Occipital lobe (tissue), 2 donors: ENCODE data around the gene CHRNB2. TPM values are rescaled to one million over a fixed set of nuclear protein-coding genes. Genes with fewer than 3 reads are reported as not detected.

Source experiments
- DNase-seq: peaks from one replicate; lab custom pipeline; 2025; lab: John Stamatoyannopoulos, UW
- total RNA-seq: library from RNA; depleted of rRNA; stranded (reverse); fragments of >200 nt; gene quantifications from one replicate; pipeline ENCODE4 v1.2.3, GENCODE V29; 2014

Gene CHRNB2
- total RNA-seq, 1 donor from 2014 or later = 20.4 TPM

DNA sequence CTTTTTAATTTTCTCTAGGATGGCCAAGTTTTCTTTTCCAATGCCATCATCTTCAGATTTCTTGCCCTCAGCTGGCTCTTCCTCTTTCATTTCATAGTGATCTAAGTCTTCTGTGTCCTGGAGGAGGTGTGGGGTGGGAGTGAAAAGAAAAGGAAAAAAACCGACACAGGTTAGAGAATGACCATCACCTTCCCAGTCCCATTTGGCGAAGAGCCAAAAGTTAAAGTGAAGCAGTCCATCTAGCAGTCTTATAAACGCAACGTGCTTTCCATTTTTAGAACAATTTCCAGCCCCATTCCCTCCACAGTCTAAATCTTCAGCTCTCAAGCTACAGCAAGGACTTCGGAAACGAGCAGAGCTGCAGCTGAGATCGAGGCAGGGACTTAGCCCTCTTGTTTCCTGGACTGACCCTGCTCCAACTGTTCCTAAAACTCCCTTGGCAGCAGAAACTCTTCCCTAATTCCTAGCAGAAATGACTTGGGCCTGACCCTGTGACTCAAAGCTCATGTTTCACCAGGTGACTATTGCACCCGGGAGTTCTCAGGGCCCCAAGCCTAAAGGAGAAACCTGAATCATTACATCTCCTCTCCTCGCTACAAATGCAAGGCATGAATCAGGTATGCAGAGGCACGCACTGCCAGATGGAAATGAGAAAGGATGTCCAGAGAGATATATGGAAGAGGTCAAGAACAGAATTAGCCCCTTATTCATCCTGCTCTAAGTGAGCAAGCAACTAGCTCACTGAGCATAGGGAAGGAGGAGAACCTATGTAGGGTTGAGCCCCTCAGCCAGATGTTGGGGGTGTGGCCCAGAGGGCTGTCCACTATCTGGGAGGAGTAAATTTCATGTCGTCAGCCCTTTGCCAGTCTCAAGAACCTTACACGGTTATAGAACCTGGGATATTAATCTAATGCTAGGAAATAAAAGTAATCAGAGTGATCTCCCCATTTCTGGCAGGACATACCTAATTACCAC is 14.2 kb upstream of the CHRNB2 start:
- no peak for DNase-seq

DNA sequence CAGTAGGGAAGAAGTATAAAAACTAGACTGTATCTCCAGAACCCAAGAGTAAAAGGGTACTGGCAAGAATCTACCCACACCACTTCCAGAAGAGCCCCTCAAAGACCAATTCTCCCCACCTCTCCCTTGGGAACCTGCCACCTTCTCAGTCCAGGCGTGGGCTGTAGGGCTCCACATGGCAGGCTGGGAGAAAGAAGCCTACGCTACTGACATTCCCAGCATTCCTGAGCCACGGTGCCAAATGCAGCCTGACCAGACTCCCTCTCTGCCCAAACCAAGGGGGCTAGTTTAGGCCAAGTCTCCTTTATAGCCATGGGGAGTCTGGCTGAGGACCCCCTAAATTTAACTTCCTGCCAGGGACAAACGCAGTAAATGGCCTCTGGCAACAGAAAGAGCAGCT is 11.2 kb upstream of the CHRNB2 start:
- no peak for DNase-seq

DNA sequence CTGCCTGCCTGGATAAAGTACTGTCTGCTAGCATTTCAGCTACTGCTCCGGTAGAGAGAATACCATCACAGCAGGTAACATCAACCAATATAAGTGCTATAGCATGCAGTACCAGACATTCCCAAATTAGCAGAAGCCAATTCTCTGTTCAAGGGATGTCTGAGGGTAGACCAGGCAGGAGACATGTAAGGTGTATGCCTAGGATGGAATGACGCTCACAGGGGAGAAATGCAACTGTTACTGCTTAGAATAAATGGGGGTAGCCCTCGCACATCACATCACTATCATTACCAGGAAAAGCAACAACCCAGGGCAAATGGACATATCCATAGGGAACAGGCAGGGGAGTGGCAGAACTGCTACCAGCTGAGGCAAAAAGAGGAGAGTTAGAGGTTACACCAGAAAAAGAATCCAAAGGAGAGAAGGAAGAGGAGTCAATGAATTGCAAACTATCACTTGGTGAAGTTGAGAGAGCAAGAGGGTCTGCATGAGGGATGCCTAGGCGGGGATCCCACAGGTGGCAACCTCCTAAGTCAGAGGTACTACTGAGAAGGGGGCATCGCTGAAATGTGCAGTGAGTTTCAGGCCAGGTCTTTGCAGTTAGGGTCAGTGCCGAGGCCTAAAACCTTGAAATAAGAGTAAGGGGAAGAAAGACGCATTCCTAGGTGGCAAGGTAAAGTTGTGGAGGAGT is 10.2 kb upstream of the CHRNB2 start:
- DNase-seq = no peak

DNA sequence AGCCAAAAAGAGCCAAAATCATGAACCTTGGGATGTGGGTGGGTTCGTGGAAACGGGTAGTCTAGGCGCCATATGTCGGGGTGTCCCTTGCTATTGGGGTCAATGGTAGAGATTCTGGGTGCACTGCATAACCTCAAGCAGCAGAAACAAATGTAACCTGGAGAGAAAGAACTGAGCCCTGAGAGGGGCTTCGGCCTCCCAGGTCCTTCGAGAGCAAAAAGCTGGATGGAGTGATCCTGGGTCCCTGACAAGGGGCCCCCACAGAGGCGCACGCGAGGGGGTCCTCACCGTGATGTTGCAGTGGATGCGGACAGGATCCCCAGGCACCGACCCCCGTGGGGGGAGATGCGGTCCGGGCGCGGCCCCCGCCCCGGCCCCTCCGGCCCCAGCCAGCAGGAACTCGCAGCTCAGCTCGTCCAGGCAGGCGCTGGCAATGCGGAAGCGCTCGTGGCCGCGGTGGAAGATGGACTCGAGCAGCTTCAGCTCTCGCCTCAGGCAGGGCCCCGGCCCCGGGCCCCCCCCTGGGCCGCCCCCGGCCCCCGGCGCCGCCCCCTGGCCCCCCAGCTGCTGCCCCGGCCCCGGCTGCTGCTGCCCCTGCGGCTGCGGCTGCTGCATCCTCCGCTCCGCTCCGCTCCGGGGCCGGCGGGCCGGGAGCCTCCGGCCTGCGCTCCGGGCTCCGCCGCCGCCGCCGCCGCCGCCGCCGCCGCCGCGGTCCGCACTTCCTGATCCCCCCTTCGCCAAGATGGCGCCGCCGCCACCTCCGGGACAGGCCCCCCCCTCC is 9.4 kb upstream of the CHRNB2 start, which contains the start of gene UBE2Q1:
Gene UBE2Q1 (minus strand): TSS at position 724 of the 781 bp plus-strand sequence. CDS start 109 bp downstream, at position 615.
- DNase-seq = no peak

DNA sequence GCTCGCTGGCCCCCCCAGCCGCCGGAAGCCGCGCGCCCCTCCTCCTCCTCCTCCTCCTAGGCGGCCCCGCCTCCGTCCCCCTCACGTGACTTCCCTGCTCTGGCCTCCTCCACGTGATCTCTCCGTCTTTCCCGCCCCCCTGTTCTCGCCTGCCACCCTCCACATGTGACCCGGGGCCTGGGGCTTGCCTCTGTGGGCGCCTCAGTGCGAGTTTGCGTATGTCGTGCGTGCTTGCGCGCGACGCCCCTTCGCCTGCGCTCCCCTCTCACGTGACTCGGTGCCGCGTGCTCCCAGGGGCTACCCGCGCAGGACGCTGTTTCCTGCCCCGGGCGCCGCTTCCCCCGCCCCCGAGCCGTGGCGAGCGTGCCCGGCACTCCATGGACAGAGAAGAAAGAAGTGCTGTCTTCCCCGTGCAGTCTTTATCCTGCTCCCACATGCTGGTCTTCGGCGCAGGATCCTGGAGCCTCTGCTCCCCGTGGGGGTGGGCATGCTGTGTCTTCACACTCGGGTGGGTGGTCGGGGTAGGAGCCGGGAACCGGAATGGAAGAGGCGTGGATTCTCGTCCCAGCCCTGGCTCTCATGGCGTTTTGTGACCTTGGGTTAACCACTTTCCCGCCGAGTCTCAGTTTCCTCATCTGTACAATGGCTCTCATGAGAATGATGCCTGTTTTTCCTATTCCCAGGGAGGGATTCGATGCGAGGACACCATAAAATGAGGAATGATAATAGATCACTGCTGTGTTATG is 8.7 kb upstream of the CHRNB2 start:
- DNase-seq = peak; percentile 99

DNA sequence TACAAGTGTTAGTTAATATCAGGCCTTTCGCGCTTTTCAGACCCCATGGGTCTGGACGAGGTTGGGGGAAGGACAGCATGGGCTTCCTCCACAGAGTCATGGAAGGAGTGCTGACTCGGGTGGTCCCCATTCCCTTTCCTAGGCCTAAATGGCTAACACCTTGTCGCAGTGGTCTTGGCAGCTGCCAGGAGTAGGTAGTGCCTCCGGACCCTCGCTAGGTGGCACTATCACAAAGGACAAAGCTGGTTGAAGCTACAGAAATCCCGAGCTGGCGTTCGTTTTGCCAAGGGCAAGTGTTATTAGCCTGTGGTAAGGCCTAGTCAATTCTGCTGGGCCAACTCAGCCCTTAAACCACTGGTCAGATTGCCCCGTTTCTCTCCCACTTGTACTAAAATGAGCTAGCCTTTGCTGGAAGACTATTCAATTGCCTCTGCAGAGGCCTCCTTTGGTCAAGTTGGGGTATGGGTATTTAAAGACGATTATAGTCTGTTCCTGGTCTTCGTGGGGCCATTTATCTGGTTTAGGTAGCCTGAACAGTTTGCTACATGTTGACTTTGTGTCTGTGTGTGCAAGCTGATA is 8.0 kb upstream of the CHRNB2 start:
- peak; percentile 85 for DNase-seq

DNA sequence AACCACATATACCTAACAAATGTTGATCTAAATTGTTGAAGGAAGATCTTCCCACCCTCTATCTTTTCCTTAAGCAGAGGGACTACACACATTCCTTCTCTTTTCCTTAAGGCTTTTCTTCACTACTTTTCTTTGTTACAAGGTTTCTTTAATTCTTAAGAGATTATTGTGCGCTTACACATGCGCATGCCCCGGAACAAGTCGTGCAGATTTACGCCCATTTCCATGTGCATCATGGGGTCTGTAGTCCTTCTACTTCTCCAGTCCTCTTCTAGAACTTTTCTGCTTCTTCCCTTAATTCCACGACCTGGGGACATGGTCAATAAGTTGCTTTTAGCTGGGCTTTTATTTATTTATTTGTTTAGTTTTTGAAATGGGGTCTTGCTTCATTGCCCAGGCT is 1.7 kb upstream of the CHRNB2 start:
- no peak for DNase-seq

DNA sequence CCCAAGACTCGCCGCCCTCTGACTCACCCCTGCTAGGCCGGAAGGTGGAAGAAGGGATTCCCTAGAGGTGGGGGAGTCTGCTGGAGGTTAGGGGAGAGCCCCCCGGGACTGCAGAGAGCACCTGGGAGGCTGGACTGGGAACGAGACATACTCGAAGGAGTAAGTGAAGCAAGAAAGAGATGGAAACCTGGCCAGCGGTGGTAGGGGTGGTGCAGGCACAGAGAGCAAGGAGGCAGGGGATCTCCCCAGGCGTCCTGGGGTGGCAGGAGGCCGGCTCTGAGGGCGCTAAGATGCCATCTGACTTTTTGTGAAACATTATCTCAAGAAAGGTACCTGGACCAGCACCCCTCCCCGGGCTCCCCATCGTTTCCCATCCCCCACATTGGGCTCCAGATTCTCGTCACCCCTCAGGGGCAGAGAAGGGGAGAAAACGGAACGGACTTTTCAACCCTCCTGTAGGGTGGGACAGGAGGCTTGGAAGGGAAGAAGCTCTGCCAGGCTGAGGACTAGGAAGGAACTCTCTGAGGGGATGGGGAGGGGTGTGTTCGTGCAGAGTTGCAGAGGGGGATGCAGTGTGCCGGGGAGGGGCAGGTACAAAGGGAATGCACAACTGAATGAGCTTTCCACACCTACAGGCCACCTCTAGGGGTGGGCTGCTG is 708 bp downstream of the CHRNB2 start:
- no peak for DNase-seq

DNA sequence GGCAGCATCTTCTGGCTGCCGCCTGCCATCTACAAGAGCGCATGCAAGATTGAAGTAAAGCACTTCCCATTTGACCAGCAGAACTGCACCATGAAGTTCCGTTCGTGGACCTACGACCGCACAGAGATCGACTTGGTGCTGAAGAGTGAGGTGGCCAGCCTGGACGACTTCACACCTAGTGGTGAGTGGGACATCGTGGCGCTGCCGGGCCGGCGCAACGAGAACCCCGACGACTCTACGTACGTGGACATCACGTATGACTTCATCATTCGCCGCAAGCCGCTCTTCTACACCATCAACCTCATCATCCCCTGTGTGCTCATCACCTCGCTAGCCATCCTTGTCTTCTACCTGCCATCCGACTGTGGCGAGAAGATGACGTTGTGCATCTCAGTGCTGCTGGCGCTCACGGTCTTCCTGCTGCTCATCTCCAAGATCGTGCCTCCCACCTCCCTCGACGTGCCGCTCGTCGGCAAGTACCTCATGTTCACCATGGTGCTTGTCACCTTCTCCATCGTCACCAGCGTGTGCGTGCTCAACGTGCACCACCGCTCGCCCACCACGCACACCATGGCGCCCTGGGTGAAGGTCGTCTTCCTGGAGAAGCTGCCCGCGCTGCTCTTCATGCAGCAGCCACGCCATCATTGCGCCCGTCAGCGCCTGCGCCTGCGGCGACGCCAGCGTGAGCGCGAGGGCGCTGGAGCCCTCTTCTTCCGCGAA is 3.8 kb downstream of the CHRNB2 start:
- DNase-seq = no peak

DNA sequence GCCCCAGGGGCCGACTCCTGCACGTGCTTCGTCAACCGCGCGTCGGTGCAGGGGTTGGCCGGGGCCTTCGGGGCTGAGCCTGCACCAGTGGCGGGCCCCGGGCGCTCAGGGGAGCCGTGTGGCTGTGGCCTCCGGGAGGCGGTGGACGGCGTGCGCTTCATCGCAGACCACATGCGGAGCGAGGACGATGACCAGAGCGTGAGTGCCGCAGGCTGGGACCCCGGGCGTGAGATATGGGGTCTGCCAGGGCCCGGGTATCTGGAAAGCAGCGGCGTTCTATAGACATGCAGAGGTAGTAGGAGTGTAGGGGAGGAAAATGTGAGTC is 4.3 kb downstream of the CHRNB2 start:
- DNase-seq = no peak

DNA sequence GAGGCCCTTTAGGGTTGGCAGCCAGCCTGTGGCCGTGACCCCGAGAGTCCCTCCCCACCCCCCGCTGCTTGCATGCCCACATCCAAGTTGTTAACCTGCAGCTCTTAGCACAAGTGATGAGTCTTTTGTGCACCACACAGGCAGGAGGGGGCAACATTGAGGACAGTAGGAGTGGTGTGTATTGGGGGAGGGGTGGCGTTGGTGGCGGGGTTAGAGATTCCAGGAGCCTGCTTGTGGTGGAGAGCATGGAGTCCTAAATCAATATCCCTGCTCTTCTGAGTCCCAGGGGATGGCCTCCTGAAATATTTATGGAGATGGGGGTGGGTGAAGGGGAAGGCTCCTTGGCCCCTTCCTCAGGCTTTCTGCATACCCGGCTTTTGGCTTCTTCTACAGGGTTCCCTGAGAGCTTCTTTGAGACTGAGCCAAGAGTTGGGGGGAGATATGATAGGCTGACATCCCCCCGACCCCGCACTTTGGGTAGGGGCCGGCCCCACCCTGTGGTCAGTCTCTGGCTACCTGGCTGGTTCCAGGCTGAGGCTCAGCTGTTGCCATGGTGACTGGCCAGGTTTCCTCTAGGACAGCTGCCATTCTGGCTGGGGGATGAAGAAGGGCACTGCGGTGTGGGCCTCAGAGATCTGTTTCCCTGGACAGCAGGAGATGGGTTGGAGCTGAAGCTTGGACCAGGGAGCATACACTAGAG is 5.0 kb downstream of the CHRNB2 start:
- DNase-seq = no peak

DNA sequence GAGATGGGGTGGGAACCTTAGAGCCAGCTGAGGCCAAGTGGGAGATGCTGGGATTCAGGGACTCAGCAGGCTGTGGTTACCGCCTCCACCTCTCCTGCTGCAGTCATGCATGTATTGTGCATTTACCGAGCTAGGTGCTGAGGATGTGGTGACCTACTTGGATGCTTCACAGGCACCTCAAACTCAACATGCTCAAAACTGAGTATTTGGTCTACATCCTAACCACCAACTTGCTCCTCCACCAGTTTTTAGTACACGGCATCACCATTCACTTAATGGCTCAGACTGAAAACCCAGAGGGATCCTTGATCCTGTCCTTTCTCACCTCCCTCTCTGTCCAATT is 5.6 kb downstream of the CHRNB2 start:
- no peak for DNase-seq

DNA sequence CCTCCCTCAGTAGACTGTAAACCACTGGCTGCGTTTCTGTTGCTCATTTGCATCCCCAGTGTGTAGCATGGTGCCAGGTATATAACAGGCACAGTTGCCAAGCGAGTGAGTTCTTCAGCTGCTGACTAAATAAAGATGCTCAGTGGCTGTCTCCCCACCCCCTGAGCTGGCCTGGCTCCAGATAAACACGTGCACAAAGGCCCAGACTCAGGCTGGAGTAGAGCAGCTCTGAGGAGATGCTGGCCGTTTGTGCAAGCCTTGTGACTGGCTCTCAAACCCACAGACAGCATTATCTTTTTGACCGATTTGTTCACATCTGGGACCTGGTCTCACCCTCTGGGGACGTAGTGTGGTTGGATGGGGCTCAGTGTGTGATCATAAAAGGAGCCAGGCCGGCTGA is 7.1 kb downstream of the CHRNB2 start:
- DNase-seq = peak; percentile 54

DNA sequence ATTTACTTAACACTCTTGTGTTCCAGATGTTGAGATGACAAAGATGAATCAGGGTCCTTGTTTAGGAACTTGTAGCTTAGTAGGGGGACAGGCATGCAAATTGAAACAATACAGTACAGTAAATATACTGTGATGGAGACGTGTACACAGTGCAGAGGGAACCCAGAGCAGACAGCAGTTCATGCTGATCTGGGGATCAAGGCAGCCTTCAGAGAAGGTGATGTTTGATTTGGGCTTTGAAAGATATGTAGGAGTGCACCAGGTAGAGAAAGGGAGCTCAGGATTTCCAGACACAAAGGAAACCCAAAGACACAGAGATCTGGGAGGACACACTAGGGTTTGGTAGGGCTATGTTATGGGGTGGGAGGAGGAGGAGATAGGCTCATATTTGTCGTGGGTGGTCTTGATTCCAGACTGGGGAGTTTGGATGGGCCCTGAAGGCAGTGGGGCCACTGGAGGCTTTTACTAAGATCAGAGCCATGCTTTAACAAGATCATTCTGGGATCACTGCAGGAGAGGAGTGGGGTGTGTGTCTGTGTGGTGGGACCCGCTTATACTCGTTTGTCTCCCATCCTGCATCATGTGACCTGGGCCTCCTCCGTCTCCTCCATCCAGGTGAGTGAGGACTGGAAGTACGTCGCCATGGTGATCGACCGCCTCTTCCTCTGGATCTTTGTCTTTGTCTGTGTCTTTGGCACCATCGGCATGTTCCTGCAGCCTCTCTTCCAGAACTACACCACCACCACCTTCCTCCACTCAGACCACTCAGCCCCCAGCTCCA is 7.8 kb downstream of the CHRNB2 start:
- no peak for DNase-seq

DNA sequence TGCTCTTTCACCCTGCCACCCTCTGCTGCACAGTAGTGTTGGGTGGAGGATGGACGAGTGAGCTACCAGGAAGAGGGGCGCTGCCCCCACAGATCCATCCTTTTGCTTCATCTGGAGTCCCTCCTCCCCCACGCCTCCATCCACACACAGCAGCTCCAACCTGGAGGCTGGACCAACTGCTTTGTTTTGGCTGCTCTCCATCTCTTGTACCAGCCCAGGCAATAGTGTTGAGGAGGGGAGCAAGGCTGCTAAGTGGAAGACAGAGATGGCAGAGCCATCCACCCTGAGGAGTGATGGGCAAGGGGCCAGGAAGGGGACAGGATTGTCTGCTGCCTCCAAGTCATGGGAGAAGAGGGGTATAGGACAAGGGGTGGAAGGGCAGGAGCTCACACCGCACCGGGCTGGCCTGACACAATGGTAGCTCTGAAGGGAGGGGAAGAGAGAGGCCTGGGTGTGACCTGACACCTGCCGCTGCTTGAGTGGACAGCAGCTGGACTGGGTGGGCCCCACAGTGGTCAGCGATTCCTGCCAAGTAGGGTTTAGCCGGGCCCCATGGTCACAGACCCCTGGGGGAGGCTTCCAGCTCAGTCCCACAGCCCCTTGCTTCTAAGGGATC is 8.5 kb downstream of the CHRNB2 start:
- no peak for DNase-seq

DNA sequence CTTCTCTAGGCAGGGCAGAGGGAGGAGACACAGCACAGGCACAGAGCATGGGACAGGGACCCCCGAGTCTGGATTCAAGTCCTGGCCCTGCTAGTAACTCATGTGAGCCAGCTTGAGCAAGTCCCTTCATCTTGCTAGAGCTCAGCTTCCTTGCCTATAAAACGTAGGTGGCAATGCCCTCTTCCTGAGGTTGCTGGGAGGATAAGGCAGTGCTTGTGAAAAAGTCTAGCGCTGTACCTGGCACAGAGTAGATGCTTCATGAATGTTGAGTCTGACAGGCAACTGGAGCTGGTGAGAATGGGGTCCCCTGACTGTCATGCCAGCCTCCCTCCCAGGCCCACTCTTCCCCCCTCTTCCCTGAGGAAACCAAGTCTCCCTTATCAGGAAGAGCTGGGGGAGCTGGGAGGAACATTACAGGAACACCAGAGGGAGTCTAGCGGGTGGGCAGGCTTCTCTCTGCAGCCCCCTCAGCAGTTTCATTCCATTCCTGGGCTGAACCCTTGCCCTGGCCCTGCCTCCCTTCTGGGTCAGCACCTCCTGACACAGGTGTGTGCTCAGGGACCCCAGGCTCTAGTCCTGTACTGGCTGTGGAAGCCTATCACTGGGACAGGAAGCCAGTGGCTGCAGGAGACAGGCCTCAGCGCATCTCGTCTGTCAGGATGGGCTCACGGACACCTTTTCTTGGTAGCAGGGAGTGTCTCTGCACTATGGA is 9.9 kb downstream of the CHRNB2 start:
- no peak for DNase-seq

DNA sequence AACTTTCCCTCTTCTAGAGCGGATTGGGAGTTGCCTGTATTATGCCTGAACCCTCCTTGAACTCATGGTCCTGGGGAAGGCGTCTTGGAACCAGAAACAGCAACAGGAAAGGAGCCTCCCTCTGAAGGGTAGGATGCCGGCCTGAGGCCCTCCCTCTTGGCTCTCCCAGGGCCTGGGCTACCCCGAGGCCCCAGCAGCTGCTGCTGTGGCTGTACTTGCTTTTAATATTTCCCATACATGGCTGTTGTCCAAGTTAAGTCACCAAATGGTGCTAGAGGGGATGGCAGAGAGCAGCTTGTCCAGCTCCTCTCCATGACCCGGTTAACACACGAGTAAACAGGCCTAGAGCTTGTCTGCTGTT is 10.5 kb downstream of the CHRNB2 start:
- no peak for DNase-seq
